ENCODE measurements around the gene ARGLU1. TPM values are rescaled to one million over a fixed set of nuclear protein-coding genes. Genes with fewer than 3 reads are reported as not detected.
"Not testable (repeated sequence)": the region's sequence is repeated elsewhere in the genome, so short reads cannot be mapped to it uniquely, and the experiment has no call there.

ARGLU1 gene
- total and polyA plus RNA-seq, 4 donors, result 23.2 to 178 (median 125) TPM

- Histone ChIP-seq H3K27ac (ENCODE audit: low read depth in 1 of 2, low read length in 2 of 2) (no peak overlapping the region), H3K4me1 (ENCODE audit: control insufficient read depth in 1 of 2, insufficient read depth in 2 of 2, low read length in 2 of 2) (peaks cover 0 to 5% of the 10 kb centered on the region in 2 donors), H3K9me3 (ENCODE audit: control insufficient read depth, low read length) (no peaks in the 10 kb centered on the region), H3K4me3 (ENCODE audit: low read length in 2 of 2) (no peak overlapping the region), H3K36me3 (ENCODE audit: control insufficient read depth in 1 of 2, insufficient read depth in 2 of 2, low read length in 1 of 2) (no peaks in the 10 kb centered on the region), H3K27me3 (ENCODE audit: control insufficient read depth in 1 of 2, insufficient read depth in 2 of 2, low read length in 1 of 2) (no peaks in the 10 kb centered on the region)
- intact Hi-C loops (cut with DNase I), result loop anchor here in 1 of 2 donors (5.0 kb wide), 1 partner anchor 35 kb away; the partner anchor contains the start of gene ARGLU1
- ATAC-seq (ENCODE audit: low FRiP score) (no peak), DNase-seq (no peak)
- 1 to 12% methylated on average over 3 of the region's 3 CpGs for WGBS, 2 donors
Measured at GRCh38 chr13:106602178-106602577, 34.2 kb upstream of the ARGLU1 start.

- Histone ChIP-seq H3K27me3 (ENCODE audit: control insufficient read depth in 1 of 2, insufficient read depth in 2 of 2, low read length in 1 of 2) (no peaks in the 10 kb centered on the region), H3K36me3 (ENCODE audit: control insufficient read depth in 1 of 2, insufficient read depth in 2 of 2, low read length in 1 of 2) (no peaks in the 10 kb centered on the region), H3K4me1 (ENCODE audit: control insufficient read depth in 1 of 2, insufficient read depth in 2 of 2, low read length in 2 of 2) (peaks cover 0 to 5% of the 10 kb centered on the region in 2 donors), H3K27ac (ENCODE audit: low read depth in 1 of 2, low read length in 2 of 2) (no peak overlapping the region), H3K4me3 (ENCODE audit: low read length in 2 of 2) (no peak overlapping the region), H3K9me3 (ENCODE audit: control insufficient read depth, low read length) (no peaks in the 10 kb centered on the region)
- WGBS, 2 donors, result 72 to 74% methylated on average over 6 of the region's 6 CpGs
- ATAC-seq (ENCODE audit: low FRiP score), result no peak
- intact Hi-C loops (cut with DNase I), result loop anchor here in 1 of 2 donors (5.0 kb wide), 1 partner anchor 34 kb away; the partner anchor contains the start of gene ARGLU1
- DNase-seq, result no peak
Measured at GRCh38 chr13:106601489-106601888, 33.6 kb upstream of the ARGLU1 start.

DNA sequence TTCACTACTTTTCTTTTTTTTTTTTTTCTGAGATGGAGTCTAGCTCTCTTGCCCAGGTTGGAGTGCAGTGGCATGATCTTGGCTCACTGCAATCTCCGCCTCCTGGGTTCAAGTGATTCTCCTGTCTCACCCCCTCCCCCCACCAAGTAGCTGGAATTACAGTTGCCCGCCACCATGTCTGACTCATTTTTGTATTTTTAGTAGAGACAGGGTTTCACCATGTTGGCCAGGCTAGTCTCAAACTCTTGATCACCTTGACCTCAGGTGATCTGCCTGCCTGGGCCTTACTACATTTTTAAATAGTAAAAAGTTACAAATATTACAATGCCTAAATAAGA, 32.8 kb upstream of the ARGLU1 start:
- H3K4me3 ChIP-seq (ENCODE audit: low read length in 2 of 2); DNase-seq; H3K9me3 ChIP-seq (ENCODE audit: control insufficient read depth, low read length); H3K36me3 ChIP-seq (ENCODE audit: control insufficient read depth in 1 of 2, insufficient read depth in 2 of 2, low read length in 1 of 2); H3K27me3 ChIP-seq (ENCODE audit: control insufficient read depth in 1 of 2, insufficient read depth in 2 of 2, low read length in 1 of 2); ATAC-seq (ENCODE audit: low FRiP score); H3K27ac ChIP-seq (ENCODE audit: low read depth in 1 of 2, low read length in 2 of 2); H3K4me1 ChIP-seq (ENCODE audit: control insufficient read depth in 1 of 2, insufficient read depth in 2 of 2, low read length in 2 of 2): not testable (repeated sequence)
- 35 to 40% methylated on average over 2 of the region's 2 CpGs for WGBS, 2 donors
- intact Hi-C loops (cut with DNase I), result loop anchor here in 1 of 2 donors (5.0 kb wide), 1 partner anchor 33 kb away; the partner anchor contains the start of gene ARGLU1

DNA sequence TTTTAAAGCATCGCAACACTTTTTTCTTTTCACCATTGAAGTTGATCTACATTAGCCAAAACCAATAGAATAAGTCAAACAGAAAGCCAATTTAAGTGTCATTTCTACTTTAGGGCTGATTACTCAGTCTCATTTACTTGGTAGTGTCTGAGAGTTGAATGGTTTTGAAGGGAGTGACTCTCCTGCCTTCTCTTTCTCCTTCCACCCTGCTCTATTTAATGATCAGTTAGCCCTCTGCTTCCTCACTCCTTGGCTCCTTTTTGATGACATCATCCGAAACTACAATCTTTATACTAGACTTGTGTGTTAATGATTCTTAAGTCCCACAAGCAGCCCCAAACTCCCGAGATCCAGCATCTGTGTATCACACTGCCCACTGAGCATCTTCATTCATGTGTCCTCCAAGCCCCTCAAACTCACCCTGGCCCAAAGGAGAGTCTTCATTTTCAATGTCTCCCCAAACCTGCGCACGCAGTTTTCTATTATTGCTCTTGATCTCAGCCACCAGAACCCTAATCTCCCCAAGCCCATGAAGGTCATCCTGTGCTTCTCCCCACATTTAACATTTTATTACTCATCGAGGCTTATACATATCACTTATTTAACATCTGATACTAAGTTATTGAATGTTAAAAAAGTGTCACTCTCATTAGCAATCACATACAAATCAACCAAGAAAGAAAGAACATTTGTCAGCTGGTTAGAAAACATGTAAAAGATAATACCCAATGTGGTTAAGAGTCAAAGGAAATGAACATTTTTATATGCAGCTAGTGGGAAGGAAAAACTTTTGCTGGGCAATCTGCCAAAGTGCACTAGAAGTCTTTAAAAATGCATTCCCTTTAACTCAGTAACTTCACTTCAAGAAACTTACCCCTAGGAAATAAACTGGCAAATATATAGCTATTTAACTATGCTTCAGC, 32.2 kb upstream of the ARGLU1 start:
- Histone ChIP-seq H3K36me3 (ENCODE audit: control insufficient read depth in 1 of 2, insufficient read depth in 2 of 2, low read length in 1 of 2) (no peaks in the 10 kb centered on the region), H3K27ac (ENCODE audit: low read depth in 1 of 2, low read length in 2 of 2) (no peak overlapping the region), H3K4me3 (ENCODE audit: low read length in 2 of 2) (no peak overlapping the region), H3K4me1 (ENCODE audit: control insufficient read depth in 1 of 2, insufficient read depth in 2 of 2, low read length in 2 of 2) (peaks cover 0 to 5% of the 10 kb centered on the region in 2 donors), H3K9me3 (ENCODE audit: control insufficient read depth, low read length) (no peaks in the 10 kb centered on the region), H3K27me3 (ENCODE audit: control insufficient read depth in 1 of 2, insufficient read depth in 2 of 2, low read length in 1 of 2) (no peaks in the 10 kb centered on the region)
- DNase-seq (no peak), ATAC-seq (ENCODE audit: low FRiP score) (no peak)
- 65 to 69% methylated on average over 6 of the region's 6 CpGs for WGBS, 2 donors
- intact Hi-C loops (cut with DNase I), result loop anchor here in 1 of 2 donors (5.0 kb wide), 1 partner anchor 33 kb away; the partner anchor contains the start of gene ARGLU1

GRCh38 chr13:106597749-106598395, 29.9 kb upstream of the ARGLU1 start:
- Histone ChIP-seq H3K4me1 (ENCODE audit: control insufficient read depth in 1 of 2, insufficient read depth in 2 of 2, low read length in 2 of 2) (peaks cover 0 to 5% of the 10 kb centered on the region in 2 donors), H3K4me3 (ENCODE audit: low read length in 2 of 2) (no peak overlapping the region), H3K9me3 (ENCODE audit: control insufficient read depth, low read length) (no peaks in the 10 kb centered on the region), H3K36me3 (ENCODE audit: control insufficient read depth in 1 of 2, insufficient read depth in 2 of 2, low read length in 1 of 2) (no peaks in the 10 kb centered on the region), H3K27me3 (ENCODE audit: control insufficient read depth in 1 of 2, insufficient read depth in 2 of 2, low read length in 1 of 2) (no peaks in the 10 kb centered on the region), H3K27ac (ENCODE audit: low read depth in 1 of 2, low read length in 2 of 2) (no peak overlapping the region)
- ATAC-seq (ENCODE audit: low FRiP score) (no peak), DNase-seq (no peak)
- WGBS, 2 donors, result 66 to 71% methylated on average over 7 of the region's 7 CpGs
- intact Hi-C loops (cut with DNase I), result no loop called here

GRCh38 chr13:106597186-106597585, 29.2 kb upstream of the ARGLU1 start:
- Histone ChIP-seq H3K27ac (ENCODE audit: low read depth in 1 of 2, low read length in 2 of 2) (no peak overlapping the region), H3K9me3 (ENCODE audit: control insufficient read depth, low read length) (no peaks in the 10 kb centered on the region), H3K36me3 (ENCODE audit: control insufficient read depth in 1 of 2, insufficient read depth in 2 of 2, low read length in 1 of 2) (no peaks in the 10 kb centered on the region), H3K4me1 (ENCODE audit: control insufficient read depth in 1 of 2, insufficient read depth in 2 of 2, low read length in 2 of 2) (peaks cover 0 to under 1% of the 10 kb centered on the region in 2 donors), H3K27me3 (ENCODE audit: control insufficient read depth in 1 of 2, insufficient read depth in 2 of 2, low read length in 1 of 2) (no peaks in the 10 kb centered on the region), H3K4me3 (ENCODE audit: low read length in 2 of 2) (no peak overlapping the region)
- ATAC-seq (ENCODE audit: low FRiP score) (peak; percentile 71), DNase-seq (peak in 1 of 2 donors; percentile 71)
- WGBS, 2 donors, result 33 to 34% methylated on average over 5 of the region's 5 CpGs
- intact Hi-C loops (cut with DNase I), result no loop called here

- H3K27ac ChIP-seq (ENCODE audit: low read depth in 1 of 2, low read length in 2 of 2), result peak overlapping the region in 1 of 2 donors; percentile 27
- H3K36me3 ChIP-seq (ENCODE audit: control insufficient read depth in 1 of 2, insufficient read depth in 2 of 2, low read length in 1 of 2), result no peaks in the 10 kb centered on the region
- DNase-seq (no peak), ATAC-seq (ENCODE audit: low FRiP score) (peak; percentile 55)
- WGBS, 2 donors, result 5 to 9% methylated on average over 10 of the region's 10 CpGs
- H3K4me3 ChIP-seq (ENCODE audit: low read length in 2 of 2), result no peak overlapping the region
- no peaks in the 10 kb centered on the region for H3K27me3 ChIP-seq (ENCODE audit: control insufficient read depth in 1 of 2, insufficient read depth in 2 of 2, low read length in 1 of 2)
- H3K4me1 ChIP-seq (ENCODE audit: control insufficient read depth in 1 of 2, insufficient read depth in 2 of 2, low read length in 2 of 2), result no peaks in the 10 kb centered on the region
- no peaks in the 10 kb centered on the region for H3K9me3 ChIP-seq (ENCODE audit: control insufficient read depth, low read length)
- intact Hi-C loops (cut with DNase I), result no loop called here
Measured at GRCh38 chr13:106596275-106596937, 28.5 kb upstream of the ARGLU1 start.

DNA sequence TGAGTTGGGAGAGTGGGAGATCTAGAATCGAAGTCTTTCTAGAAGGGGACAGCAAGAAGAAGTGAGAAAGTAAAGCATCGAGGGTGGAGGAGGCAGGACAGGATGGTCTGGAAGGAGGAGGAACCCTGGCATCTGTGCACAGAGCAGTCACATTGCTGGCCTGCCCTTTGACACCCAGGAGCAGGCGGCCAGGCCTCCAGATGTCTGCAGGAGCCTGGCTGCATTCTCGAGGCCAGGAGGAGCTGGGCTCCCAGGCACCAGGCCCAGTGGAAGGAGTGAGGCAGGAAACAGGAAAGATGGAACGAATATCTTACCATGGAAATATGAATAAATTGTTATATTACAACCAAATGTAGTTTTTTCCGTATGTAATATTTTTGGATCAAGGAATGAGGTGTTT, 27.7 kb upstream of the ARGLU1 start:
- Histone ChIP-seq H3K4me3 (ENCODE audit: low read length in 2 of 2) (no peak overlapping the region), H3K9me3 (ENCODE audit: control insufficient read depth, low read length) (no peaks in the 10 kb centered on the region), H3K36me3 (ENCODE audit: control insufficient read depth in 1 of 2, insufficient read depth in 2 of 2, low read length in 1 of 2) (no peaks in the 10 kb centered on the region), H3K27me3 (ENCODE audit: control insufficient read depth in 1 of 2, insufficient read depth in 2 of 2, low read length in 1 of 2) (no peaks in the 10 kb centered on the region), H3K27ac (ENCODE audit: low read depth in 1 of 2, low read length in 2 of 2) (no peak overlapping the region), H3K4me1 (ENCODE audit: control insufficient read depth in 1 of 2, insufficient read depth in 2 of 2, low read length in 2 of 2) (no peaks in the 10 kb centered on the region)
- no peak for DNase-seq
- 63 to 71% methylated on average over 6 of the region's 6 CpGs for WGBS, 2 donors
- no peak for ATAC-seq (ENCODE audit: low FRiP score)
- intact Hi-C loops (cut with DNase I), result no loop called here

Measured in aorta (tissue), 5 donors.